Ascending aorta (tissue), 2 donors: Measurements from ENCODE around the gene STYXL2. TPM values are rescaled to one million over a fixed set of nuclear protein-coding genes. Genes with fewer than 3 reads are reported as not detected.

ENCODE experiments used
- DNase-seq, 2 donors: peaks; one replicate each; pipeline ENCODE4 v3.0.0-alpha.2; 2019; ENCODE audit warnings: low spot score in 2 of 2
- H3K27ac ChIP-seq, 2 donors: fragments of 200-600 bp; sonication (generic); one replicate each; pipeline ENCODE4 v1.5.1; 2016 to 2017; ENCODE audit warnings: mild to moderate bottlenecking in 1 of 2
- H3K27me3 ChIP-seq: fragments of 200-600 bp; sonication (generic); one replicate; pipeline ENCODE4 v1.5.1; 2017
- H3K36me3 ChIP-seq, 2 donors: fragments of 200-600 bp; sonication (generic); one replicate each; pipeline ENCODE4 v1.5.1; 2016
- H3K4me1 ChIP-seq, 2 donors: fragments of 200-600 bp; sonication (generic); one replicate each; pipeline ENCODE4 v1.5.1; 2016 to 2017; ENCODE audit warnings: mild to moderate bottlenecking in 1 of 2
- H3K4me3 ChIP-seq, 2 donors: fragments of 200-600 bp; sonication (generic); one replicate each; pipeline ENCODE4 v1.5.1; 2016 to 2017; ENCODE audit warnings: mild to moderate bottlenecking in 1 of 2
- H3K9me3 ChIP-seq, 2 donors: fragments of 200-600 bp; sonication (generic); one replicate each; pipeline ENCODE4 v1.5.1; 2016
- intact Hi-C: fragments of 100-400 bp; cut with DNase I; formaldehyde crosslinking; loops from one replicate; pipeline ENCODE4 v1.15.1; 2023
- total RNA-seq: library from RNA; depleted of rRNA; stranded (reverse); fragments of >200 nt; gene quantifications from one replicate; pipeline ENCODE4 v1.1.0, GENCODE V29; 2016
- TF ChIP-seq, protein P1 (sequence below), 3 experiments: fragments of 200-600 bp in 2 of 3; fragments of 450-650 bp in 1 of 3; sonication (generic) in 2 of 3; IDR thresholded peaks; one replicate each; pipeline ENCODE4 v1.5.1; 2016 to 2019; ENCODE audit warnings: antibody characterized with exemption in 3 of 3, mild to moderate bottlenecking in 1 of 3, moderate library complexity in 1 of 3

STYXL2 gene
- total RNA-seq, 1 donor from 2014 or later: 0.96 TPM

DNA sequence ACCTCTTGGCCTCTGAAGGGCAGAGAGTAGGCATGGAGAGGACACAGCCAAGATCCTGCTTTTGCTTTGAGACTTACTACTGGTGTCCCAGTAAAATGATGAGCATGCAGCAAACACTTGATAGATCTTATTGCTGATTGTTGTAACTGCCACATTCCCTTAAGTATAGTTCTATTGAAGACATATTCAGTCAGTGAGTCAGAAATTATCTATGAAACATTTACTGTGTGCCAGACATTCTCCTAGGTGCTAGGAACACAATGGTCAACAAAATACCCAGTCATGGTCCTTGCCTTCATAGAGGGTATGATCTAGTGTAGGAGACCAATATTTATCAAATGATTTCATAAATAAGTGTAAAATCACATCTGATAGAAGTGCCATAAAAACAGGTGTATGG is 13.6 kb downstream of the STYXL2 start:
- H3K4me3 ChIP-seq: no peak overlapping the region
- no peaks in the 10 kb centered on the region for H3K4me1 ChIP-seq
- H3K27me3 ChIP-seq: no peaks in the 10 kb centered on the region
- TF ChIP-seq, protein P1, sequence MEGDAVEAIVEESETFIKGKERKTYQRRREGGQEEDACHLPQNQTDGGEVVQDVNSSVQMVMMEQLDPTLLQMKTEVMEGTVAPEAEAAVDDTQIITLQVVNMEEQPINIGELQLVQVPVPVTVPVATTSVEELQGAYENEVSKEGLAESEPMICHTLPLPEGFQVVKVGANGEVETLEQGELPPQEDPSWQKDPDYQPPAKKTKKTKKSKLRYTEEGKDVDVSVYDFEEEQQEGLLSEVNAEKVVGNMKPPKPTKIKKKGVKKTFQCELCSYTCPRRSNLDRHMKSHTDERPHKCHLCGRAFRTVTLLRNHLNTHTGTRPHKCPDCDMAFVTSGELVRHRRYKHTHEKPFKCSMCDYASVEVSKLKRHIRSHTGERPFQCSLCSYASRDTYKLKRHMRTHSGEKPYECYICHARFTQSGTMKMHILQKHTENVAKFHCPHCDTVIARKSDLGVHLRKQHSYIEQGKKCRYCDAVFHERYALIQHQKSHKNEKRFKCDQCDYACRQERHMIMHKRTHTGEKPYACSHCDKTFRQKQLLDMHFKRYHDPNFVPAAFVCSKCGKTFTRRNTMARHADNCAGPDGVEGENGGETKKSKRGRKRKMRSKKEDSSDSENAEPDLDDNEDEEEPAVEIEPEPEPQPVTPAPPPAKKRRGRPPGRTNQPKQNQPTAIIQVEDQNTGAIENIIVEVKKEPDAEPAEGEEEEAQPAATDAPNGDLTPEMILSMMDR (IDR thresholded peaks at IDR 0.05): no peak
- peaks cover 0 to 12% of the 10 kb centered on the region in 2 donors for H3K36me3 ChIP-seq
- H3K9me3 ChIP-seq: no peaks in the 10 kb centered on the region
- DNase-seq: no peak
- H3K27ac ChIP-seq: no peak overlapping the region
- intact Hi-C loops: no loop called here

- intact Hi-C loops: no loop called here
- H3K4me3 ChIP-seq: no peak overlapping the region
- H3K27ac ChIP-seq: no peak overlapping the region
- TF ChIP-seq, protein P1 (IDR thresholded peaks at IDR 0.05): no peak
- DNase-seq: no peak
- peaks cover 0 to 12% of the 10 kb centered on the region in 2 donors for H3K36me3 ChIP-seq
- H3K9me3 ChIP-seq: no peaks in the 10 kb centered on the region
- no peaks in the 10 kb centered on the region for H3K4me1 ChIP-seq
- no peaks in the 10 kb centered on the region for H3K27me3 ChIP-seq
These were observed 15.2 kb downstream of the STYXL2 start for GRCh38 chr1:167109125-167109524.

- peaks cover 0 to 3% of the 10 kb centered on the region in 2 donors for H3K36me3 ChIP-seq
- no peaks in the 10 kb centered on the region for H3K9me3 ChIP-seq
- TF ChIP-seq, protein P1 (IDR thresholded peaks at IDR 0.05): no peak
- no peak overlapping the region for H3K4me3 ChIP-seq
- no peaks in the 10 kb centered on the region for H3K4me1 ChIP-seq
- H3K27me3 ChIP-seq: no peaks in the 10 kb centered on the region
- no peak overlapping the region for H3K27ac ChIP-seq
- intact Hi-C loops: no loop called here
- DNase-seq: no peak
These were observed 16.7 kb downstream of the STYXL2 start for GRCh38 chr1:167110586-167110985.

- TF ChIP-seq, protein P1 (IDR thresholded peaks at IDR 0.05): no peak
- Histone ChIP-seq H3K27ac (no peak overlapping the region), H3K4me3 (no peak overlapping the region), H3K36me3 (peaks cover 0 to 5% of the 10 kb centered on the region in 2 donors), H3K4me1 (no peaks in the 10 kb centered on the region), H3K27me3 (no peaks in the 10 kb centered on the region), H3K9me3 (no peaks in the 10 kb centered on the region)
- no peak for DNase-seq
- intact Hi-C loops: no loop called here
These were observed 18.2 kb downstream of the STYXL2 start for GRCh38 chr1:167111868-167112709.

GRCh38 chr1:167114725-167115124 is 20.9 kb downstream of the STYXL2 start:
- no peak overlapping the region for H3K27ac ChIP-seq
- no peak for DNase-seq
- H3K4me3 ChIP-seq: no peak overlapping the region
- intact Hi-C loops: no loop called here
- no peaks in the 10 kb centered on the region for H3K4me1 ChIP-seq
- no peaks in the 10 kb centered on the region for H3K9me3 ChIP-seq
- no peaks in the 10 kb centered on the region for H3K27me3 ChIP-seq
- H3K36me3 ChIP-seq: peaks cover 0 to 3% of the 10 kb centered on the region in 2 donors
- TF ChIP-seq, protein P1 (IDR thresholded peaks at IDR 0.05): no peak
